WTC11 (cell line): Measurements from ENCODE around the gene ZNF808. TPM values are rescaled to one million over a fixed set of nuclear protein-coding genes. Genes with fewer than 3 reads are reported as not detected.
A peak's percentile ranks its signal among the peaks of the same experiment; 100 is the strongest.
"Not testable (repeated sequence)": the region's sequence is repeated elsewhere in the genome, so short reads cannot be mapped to it uniquely, and the experiment has no call there.

Experiments
- ATAC-seq: fragments of 200-7000 bp; cut with Tn5 transposase; 2 replicates; pipeline ENCODE4 v1.10.0; 2021; ENCODE audit warnings: mild to moderate bottlenecking, moderate library complexity
- CTCF ChIA-PET: fragments of 300-600 bp; sonication (Branson Sonifier 250); formaldehyde crosslinking; loops from one replicate; lab custom pipeline; 2021; ENCODE audit warnings: antibody characterized with exemption; lab: Charles Lee
- POLR2A ChIA-PET: fragments of 350-600 bp; sonication (Branson Sonifier 250); formaldehyde crosslinking; loops from one replicate; lab custom pipeline; 2021; ENCODE audit warnings: antibody characterized with exemption; lab: Charles Lee
- DNase-seq: peaks from one replicate; pipeline ENCODE4 v3.0.0; 2021; ENCODE audit warnings: low spot score
- H3K27ac Mint-ChIP-seq: 2 replicates; pipeline ENCODE4 v1.8.0; 2021; ENCODE audit warnings: mixed read lengths
- H3K27me3 Mint-ChIP-seq: 2 replicates; pipeline ENCODE4 v1.8.0; 2021; ENCODE audit warnings: low read depth, mild to moderate bottlenecking, moderate library complexity, mixed read lengths
- H3K36me3 Mint-ChIP-seq: 2 replicates; pipeline ENCODE4 v1.8.0; 2021; ENCODE audit warnings: mixed read lengths
- H3K4me1 Mint-ChIP-seq: 2 replicates; pipeline ENCODE4 v1.8.0; 2022; ENCODE audit warnings: mixed read lengths
- H3K4me3 Mint-ChIP-seq: 2 replicates; pipeline ENCODE4 v1.8.0; 2021; ENCODE audit warnings: mild to moderate bottlenecking, moderate library complexity, mixed read lengths
- H3K9me3 Mint-ChIP-seq: 2 replicates; pipeline ENCODE4 v1.8.0; 2021; ENCODE audit warnings: mixed read lengths
- ATF1 ChIP-seq: sonication (generic); formaldehyde crosslinking; IDR thresholded peaks from 2 replicates; pipeline ENCODE4 v1.8.1; 2023; ENCODE audit warnings: mild to moderate bottlenecking, moderate library complexity, missing genetic modification reagents
- CDX4 ChIP-seq: fragments of 250-450 bp; sonication (Bioruptor Pico); IDR thresholded peaks from 2 replicates; pipeline ENCODE4 v1.9.0; 2021; ENCODE audit warnings: moderate library complexity, mild to moderate bottlenecking, inconsistent platforms, borderline replicate concordance
- CREB1 ChIP-seq: sonication (generic); formaldehyde crosslinking; IDR thresholded peaks from 2 replicates; pipeline ENCODE4 v1.8.0; 2023; ENCODE audit warnings: mild to moderate bottlenecking, missing genetic modification reagents
- ETV6 ChIP-seq: sonication (generic); formaldehyde crosslinking; IDR thresholded peaks from 2 replicates; pipeline ENCODE4 v1.8.1; 2022; ENCODE audit warnings: mild to moderate bottlenecking, missing genetic modification reagents
- FOXJ3 ChIP-seq: sonication (generic); formaldehyde crosslinking; IDR thresholded peaks from 2 replicates; pipeline ENCODE4 v1.9.0; 2021; ENCODE audit warnings: missing genetic modification reagents, mild to moderate bottlenecking, borderline replicate concordance
- GTF2I ChIP-seq: fragments of 250-450 bp; sonication (Bioruptor Pico); conservative IDR thresholded peaks from 2 replicates; pipeline ENCODE4 v1.4.0; 2021; ENCODE audit warnings: mild to moderate bottlenecking
- IRF1 ChIP-seq: sonication (generic); formaldehyde crosslinking; IDR thresholded peaks from 2 replicates; pipeline ENCODE4 v1.8.0; 2023; ENCODE audit warnings: missing genetic modification reagents
- MLX ChIP-seq: sonication (generic); formaldehyde crosslinking; IDR thresholded peaks from 2 replicates; pipeline ENCODE4 v1.8.1; 2023; ENCODE audit warnings: mild to moderate bottlenecking, missing genetic modification reagents, moderate library complexity
- NFATC4 ChIP-seq: fragments of 250-450 bp; sonication (Bioruptor Pico); IDR thresholded peaks from 2 replicates; pipeline ENCODE4 v1.9.0; 2021; ENCODE audit warnings: mild to moderate bottlenecking
- NR2C2 ChIP-seq: sonication (generic); formaldehyde crosslinking; IDR thresholded peaks from 2 replicates; pipeline ENCODE4 v1.8.0; 2022; ENCODE audit warnings: mild to moderate bottlenecking, missing genetic modification reagents
- STAT6 ChIP-seq: sonication (generic); formaldehyde crosslinking; conservative IDR thresholded peaks from 2 replicates; pipeline ENCODE4 v1.8.1; 2023; ENCODE audit warnings: mild to moderate bottlenecking, low read depth, missing genetic modification reagents, moderate library complexity
- USF1 ChIP-seq: sonication (generic); formaldehyde crosslinking; IDR thresholded peaks from 2 replicates; pipeline ENCODE4 v1.8.0; 2022; ENCODE audit warnings: mild to moderate bottlenecking, missing genetic modification reagents
- ZBTB43 ChIP-seq: sonication (generic); formaldehyde crosslinking; IDR thresholded peaks from 2 replicates; pipeline ENCODE4 v1.8.1; 2023; ENCODE audit warnings: mild to moderate bottlenecking, missing genetic modification reagents
- ZNF138 ChIP-seq: sonication (generic); formaldehyde crosslinking; conservative IDR thresholded peaks from 2 replicates; pipeline ENCODE4 v1.8.1; 2022; ENCODE audit warnings: mild to moderate bottlenecking, moderate library complexity, missing genetic modification reagents
- total RNA-seq: library from RNA; stranded (reverse); gene quantifications from 3 replicates; pipeline ENCODE4 v1.2.3, GENCODE V29; 2021

ZNF808 gene
- total RNA-seq, 1 experiment from 2014 or later = 59.2 TPM

- TF ChIP-seq STAT6 (CRISPR knock-in tag) = no peak
Observed at GRCh38 chr19:52590728-52591127, 63.3 kb downstream of the ZNF808 start (continued).

- no peak for ATAC-seq
- no peaks in the 10 kb centered on the region for H3K4me1 Mint-ChIP-seq
- DNase-seq = peak; percentile 18
- POLR2A ChIA-PET = no interaction called here
- TF ChIP-seq CREB1 (CRISPR knock-in tag) = no peak
- no peak for TF ChIP-seq CDX4 (CRISPR knock-in tag)
- TF ChIP-seq NFATC4 (CRISPR knock-in tag) = no peak
- no peak for TF ChIP-seq ETV6 (CRISPR knock-in tag)
- no peak for TF ChIP-seq STAT6 (CRISPR knock-in tag)
- TF ChIP-seq IRF1 = no peak
- no peak for TF ChIP-seq NR2C2
- no peak for TF ChIP-seq ZNF138 (CRISPR knock-in tag)
- TF ChIP-seq GTF2I (CRISPR knock-in tag) = no peak
- TF ChIP-seq FOXJ3 = no peak
- no peak for TF ChIP-seq USF1 (CRISPR knock-in tag)
- no peak for TF ChIP-seq ZBTB43
- no peak for TF ChIP-seq MLX (CRISPR knock-in tag)
- TF ChIP-seq ATF1 = no peak
- no peak overlapping the region for H3K4me3 Mint-ChIP-seq
- H3K27ac Mint-ChIP-seq = no peak overlapping the region
- peaks cover 30% of the 10 kb centered on the region for H3K9me3 Mint-ChIP-seq
- CTCF ChIA-PET = interaction anchor here (0.5 kb wide), 1 partner anchor 93 kb away, joined by 3 read pairs; no protein-coding TSS in a partner anchor
- H3K36me3 Mint-ChIP-seq = peaks cover 81% of the 10 kb centered on the region
- H3K27me3 Mint-ChIP-seq = no peaks in the 10 kb centered on the region
Observed at GRCh38 chr19:52592301-52592700, 64.8 kb downstream of the ZNF808 start.

- H3K4me1 Mint-ChIP-seq, POLR2A ChIA-PET, H3K4me3 Mint-ChIP-seq, DNase-seq, CTCF ChIA-PET, H3K27me3 Mint-ChIP-seq, H3K27ac Mint-ChIP-seq, ATAC-seq: not testable (repeated sequence)
- H3K9me3 Mint-ChIP-seq = peaks cover 35% of the 10 kb centered on the region
- H3K36me3 Mint-ChIP-seq = peaks cover 79% of the 10 kb centered on the region
Observed at GRCh38 chr19:52593441-52593840, 66.0 kb downstream of the ZNF808 start.
